Mesenchymal stem cell (in vitro differentiated cells and primary cell): ENCODE measurements around the gene PPP1R14B.
A peak's percentile ranks its signal among the peaks of the same experiment; 100 is the strongest.

Experiments
- DNase-seq: peaks from one replicate; pipeline ENCODE4 v3.0.0-alpha.2; 2013
- H2AFZ ChIP-seq: one replicate; pipeline ENCODE4 v1.6.1; 2013; ENCODE audit warnings: low read depth, mild to moderate bottlenecking, control low read depth, inconsistent platforms, low read length, moderate library complexity
- H2AK5ac ChIP-seq: 2 replicates; pipeline ENCODE4 v1.6.1; 2013; ENCODE audit warnings: low read length, moderate library complexity, mild to moderate bottlenecking, inconsistent platforms; ENCODE audit not compliant: severe bottlenecking
- H2BK120ac ChIP-seq: one replicate; pipeline ENCODE4 v1.6.1; 2013; ENCODE audit warnings: low read depth, mild to moderate bottlenecking, inconsistent platforms, low read length, moderate library complexity
- H2BK12ac ChIP-seq, 2 experiments: one replicate each; pipeline ENCODE4 v1.6.1; 2013; ENCODE audit warnings: inconsistent platforms in 2 of 2, low read length in 2 of 2, mild to moderate bottlenecking in 2 of 2, moderate library complexity in 2 of 2, control low read depth in 1 of 2
- H2BK15ac ChIP-seq: one replicate; pipeline ENCODE4 v1.6.1; 2013; ENCODE audit warnings: mild to moderate bottlenecking, low read depth, inconsistent platforms; ENCODE audit not compliant: poor library complexity, severe bottlenecking
- H2BK5ac ChIP-seq: 2 replicates; pipeline ENCODE4 v1.6.1; 2013; ENCODE audit warnings: low read depth, mild to moderate bottlenecking, low read length, control low read depth, inconsistent platforms; ENCODE audit not compliant: poor library complexity, severe bottlenecking
- H3K14ac ChIP-seq, 2 experiments: one replicate each; pipeline ENCODE4 v1.6.1; 2013; ENCODE audit warnings: inconsistent platforms in 2 of 2, low read length in 2 of 2, control low read depth in 1 of 2, mild to moderate bottlenecking in 1 of 2, moderate library complexity in 1 of 2
- H3K18ac ChIP-seq, 2 experiments: one replicate each; pipeline ENCODE4 v1.6.1; 2013; ENCODE audit warnings: inconsistent platforms in 2 of 2, low read length in 2 of 2, control low read depth in 1 of 2, low read depth in 1 of 2, mild to moderate bottlenecking in 1 of 2
- H3K23ac ChIP-seq, 2 experiments: one replicate each; pipeline ENCODE4 v1.6.1; 2013; ENCODE audit warnings: inconsistent platforms in 2 of 2, low read length in 2 of 2, mild to moderate bottlenecking in 2 of 2, moderate library complexity in 2 of 2, control low read depth in 1 of 2
- H3K27ac ChIP-seq: 2 replicates; pipeline ENCODE4 v1.5.1; 2013; ENCODE audit warnings: mild to moderate bottlenecking, moderate library complexity, low read length, control low read depth, inconsistent platforms; ENCODE audit not compliant: poor library complexity, severe bottlenecking
- H3K27me3 ChIP-seq, 2 experiments: 2 replicates each; pipeline versions ENCODE4 v1.6.1 to v1.7.0; 2013; ENCODE audit warnings: low read length in 2 of 2, mild to moderate bottlenecking in 2 of 2, moderate library complexity in 2 of 2, control low read depth in 1 of 2, inconsistent platforms in 1 of 2; ENCODE audit not compliant: control insufficient read depth in 1 of 2, insufficient read depth in 1 of 2
- H3K36me3 ChIP-seq, 2 experiments: 2 replicates each; pipeline versions ENCODE4 v1.6.1 to v1.7.0; 2013; ENCODE audit warnings: low read length in 2 of 2, control low read depth in 1 of 2, inconsistent platforms in 1 of 2, low read depth in 1 of 2, mild to moderate bottlenecking in 1 of 2; ENCODE audit not compliant: insufficient read depth in 2 of 2, control insufficient read depth in 1 of 2
- H3K4ac ChIP-seq, 2 experiments: one replicate each; pipeline ENCODE4 v1.6.1; 2013; ENCODE audit warnings: inconsistent platforms in 2 of 2, low read length in 2 of 2, mild to moderate bottlenecking in 2 of 2, moderate library complexity in 2 of 2, control low read depth in 1 of 2, low read depth in 1 of 2
- H3K4me1 ChIP-seq: 2 replicates; pipeline ENCODE4 v1.6.1; 2013; ENCODE audit warnings: low read depth, low read length, control low read depth; ENCODE audit not compliant: control insufficient read depth, insufficient read depth
- H3K4me2 ChIP-seq: 2 replicates; pipeline ENCODE4 v1.6.1; 2013; ENCODE audit warnings: low read length, mild to moderate bottlenecking, inconsistent platforms; ENCODE audit not compliant: poor library complexity, severe bottlenecking
- H3K4me3 ChIP-seq, 2 experiments: 2 replicates each; pipeline versions ENCODE4 v1.5.1 to v1.7.0; 2013; ENCODE audit warnings: low read length in 2 of 2, mild to moderate bottlenecking in 2 of 2, control low read depth in 1 of 2, low read depth in 1 of 2; ENCODE audit not compliant: insufficient read depth in 1 of 2
- H3K79me1 ChIP-seq: replicated peaks from 2 replicates; pipeline ENCODE4 v1.6.1; 2013; ENCODE audit warnings: mild to moderate bottlenecking, control low read depth, low read length, inconsistent platforms; ENCODE audit not compliant: poor library complexity, severe bottlenecking
- H3K9ac ChIP-seq: 2 replicates; pipeline ENCODE4 v1.7.0; 2013; ENCODE audit warnings: mild to moderate bottlenecking, low read length, moderate library complexity
- H3K9me3 ChIP-seq: 2 replicates; pipeline ENCODE4 v1.7.0; 2013; ENCODE audit warnings: mild to moderate bottlenecking, low read length; ENCODE audit not compliant: control insufficient read depth
- H4K8ac ChIP-seq: one replicate; pipeline ENCODE4 v1.6.1; 2013; ENCODE audit warnings: inconsistent platforms, mild to moderate bottlenecking, low read length, moderate library complexity
- H4K91ac ChIP-seq: one replicate; pipeline ENCODE4 v1.6.1; 2013; ENCODE audit warnings: mild to moderate bottlenecking, low read length, inconsistent platforms
- WGBS: methylation state at CpG from one replicate; pipeline ENCODE4 v1.1.7; 2013; ENCODE audit warnings: mixed read lengths; 5-methylcytosine and 5-hydroxymethylcytosine counted together

Gene PPP1R14B

DNA sequence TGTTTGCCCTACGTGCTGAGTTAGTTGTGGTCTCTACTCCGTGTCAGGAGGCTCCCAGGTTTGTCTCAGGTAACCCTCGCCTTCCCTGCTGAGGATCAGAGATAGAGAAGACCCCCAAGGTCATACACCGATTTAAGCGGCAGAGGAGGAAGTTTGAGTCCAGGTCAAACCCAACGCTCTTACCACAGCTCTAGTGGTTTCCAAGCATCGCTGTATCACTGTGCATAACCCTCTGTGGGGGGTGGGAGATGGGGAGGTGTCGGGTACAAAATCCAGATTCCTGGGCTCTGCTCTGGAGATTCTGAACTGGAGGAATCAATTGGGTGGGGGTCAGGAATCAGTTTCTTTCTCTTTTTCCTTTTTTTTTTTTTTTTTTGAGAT is 15.8 kb downstream of the PPP1R14B start:
- Histone ChIP-seq H3K18ac (peak overlapping the region; percentile 84 to 93), H3K4me1 (peaks cover 55% of the 10 kb centered on the region), H3K79me1 (peaks cover 30% of the 10 kb centered on the region), H3K14ac (no peak overlapping the region), H3K4me3 (peak overlapping the region; percentile 77 to 89), H2BK120ac (peak overlapping the region; percentile 73), H2BK5ac (no peak overlapping the region), H3K27me3 (no peaks in the 10 kb centered on the region), H3K9ac (peak overlapping the region; percentile 87), H2BK12ac (peak overlapping the region in 1 of 2 experiments; percentile 9), H3K9me3 (no peaks in the 10 kb centered on the region), H3K4me2 (peak overlapping the region; percentile 91), H3K23ac (no peak overlapping the region), H3K36me3 (peaks cover 6 to 20% of the 10 kb centered on the region in 2 experiments), H2AK5ac (peak overlapping the region; percentile 26), H3K27ac (no peak overlapping the region), H2BK15ac (peak overlapping the region; percentile 44), H4K91ac (peak overlapping the region; percentile 95), H2AFZ (no peak overlapping the region), H3K4ac (peak overlapping the region; percentile 37 to 94), H4K8ac (peak overlapping the region; percentile 95)
- no peak for DNase-seq
- WGBS, result 22% methylated on average over 7 of the region's 8 CpGs

DNA sequence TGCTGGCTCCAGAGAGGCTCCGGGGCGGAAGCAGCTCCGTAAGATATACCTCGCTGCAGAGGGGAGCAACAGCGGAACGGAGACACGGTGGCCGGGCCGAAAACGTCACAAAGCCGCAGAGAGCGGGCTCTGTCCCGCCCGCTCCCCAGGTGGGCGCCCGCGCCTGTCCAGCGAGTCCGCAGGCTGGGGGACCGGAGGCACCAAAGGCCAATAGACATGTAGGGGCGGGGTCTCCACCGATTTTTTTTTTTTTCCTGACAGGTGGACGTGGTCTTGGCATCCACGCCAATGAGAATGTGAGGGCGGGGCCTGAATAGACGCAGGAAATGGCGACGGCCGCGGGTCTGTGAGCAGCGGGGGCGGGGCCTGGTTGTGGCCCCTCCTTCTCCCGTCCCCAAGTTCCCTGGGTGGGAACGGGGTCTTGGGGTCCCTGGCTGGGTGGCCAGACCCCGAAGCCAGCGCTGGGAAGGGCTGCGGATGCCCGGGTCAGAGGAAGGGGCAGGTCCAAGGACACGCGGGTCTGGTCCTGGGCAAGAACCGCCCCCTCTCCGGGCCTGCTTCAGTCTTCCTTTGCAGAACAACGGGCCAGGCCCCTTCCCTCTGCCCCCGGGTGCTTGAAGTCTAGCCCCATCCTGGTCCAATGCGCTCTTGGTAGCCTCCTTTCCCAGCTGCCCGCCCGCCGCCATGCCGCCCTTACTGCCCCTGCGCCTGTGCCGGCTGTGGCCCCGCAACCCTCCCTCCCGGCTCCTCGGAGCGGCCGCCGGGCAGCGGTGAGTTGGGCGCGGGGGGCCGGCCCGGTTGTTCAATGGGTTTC is 16.4 kb downstream of the PPP1R14B start, which contains the start of gene DNAJC4:
Gene DNAJC4, plus strand, starts transcription at position 378 of the 814 bp plus-strand sequence. Its CDS starts 307 bp downstream, at position 685.
- DNase-seq, result peak; percentile 93
- Histone ChIP-seq H3K4ac (peak within 1 kb of the TSS; percentile 37 to 94), H2BK12ac (peak within 1 kb of the TSS; percentile 9 to 89), H4K8ac (peak within 1 kb of the TSS; percentile 95), H3K14ac (peak within 1 kb of the TSS in 1 of 2 experiments; percentile 100), H3K79me1 (peaks cover 29% of the 10 kb centered on the region), H3K4me1 (peaks cover 54% of the 10 kb centered on the region), H3K27me3 (no peaks in the 10 kb centered on the region), H3K27ac (peak within 1 kb of the TSS; percentile 56), H3K9me3 (no peaks in the 10 kb centered on the region), H3K36me3 (peaks cover under 1 to 16% of the 10 kb centered on the region in 2 experiments), H3K23ac (peak within 1 kb of the TSS in 1 of 2 experiments; percentile 14), H3K4me3 (peak within 1 kb of the TSS; percentile 77 to 89), H2AFZ (peak within 1 kb of the TSS; percentile 86), H2BK5ac (peak within 1 kb of the TSS; percentile 80), H2BK15ac (peak within 1 kb of the TSS; percentile 88), H3K4me2 (peak within 1 kb of the TSS; percentile 91), H4K91ac (peak within 1 kb of the TSS; percentile 95), H2BK120ac (peak within 1 kb of the TSS; percentile 73), H2AK5ac (peak within 1 kb of the TSS; percentile 26), H3K18ac (peak within 1 kb of the TSS; percentile 84 to 93), H3K9ac (peak within 1 kb of the TSS; percentile 87)
- WGBS, result under 1% methylated on average over 56 of the region's 62 CpGs

DNA sequence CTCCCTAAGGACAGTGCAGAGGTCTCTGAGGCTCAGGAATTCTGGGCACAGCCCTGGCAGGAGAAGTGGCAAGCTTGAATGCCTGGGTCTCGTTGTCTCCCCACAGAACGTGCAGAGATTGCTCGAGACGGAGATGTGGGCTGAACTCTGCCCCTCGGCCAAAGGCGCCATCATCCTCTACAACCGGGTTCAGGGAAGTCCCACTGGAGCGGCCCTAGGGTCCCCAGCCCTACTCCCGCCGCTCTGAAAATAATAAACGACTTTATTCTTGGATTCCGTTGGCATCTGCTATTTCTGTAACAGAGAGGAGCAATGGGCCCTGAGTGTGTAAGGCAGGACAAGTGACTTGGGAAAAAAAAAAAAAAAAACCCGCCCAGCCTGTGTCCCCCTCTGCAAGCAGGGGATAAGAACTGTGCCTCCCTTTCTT is 17.0 kb downstream of the PPP1R14B start:
- peaks cover 0 to 17% of the 10 kb centered on the region in 2 experiments for H3K36me3 ChIP-seq
- H3K18ac ChIP-seq, result peak overlapping the region in 1 of 2 experiments; percentile 64
- 65% methylated on average over 13 of the region's 13 CpGs for WGBS
- no peaks in the 10 kb centered on the region for H3K9me3 ChIP-seq
- H2BK15ac ChIP-seq, result no peak overlapping the region
- H3K27me3 ChIP-seq, result no peaks in the 10 kb centered on the region
- peak overlapping the region; percentile 91 for H3K4me2 ChIP-seq
- peak overlapping the region; percentile 81 for H2AFZ ChIP-seq
- no peak overlapping the region for H2BK5ac ChIP-seq
- H3K4me3 ChIP-seq, result peak overlapping the region; percentile 50 to 89
- H2BK12ac ChIP-seq, result peak overlapping the region in 1 of 2 experiments; percentile 89
- H3K14ac ChIP-seq, result no peak overlapping the region
- H3K4me1 ChIP-seq, result peaks cover 55% of the 10 kb centered on the region
- no peak overlapping the region for H3K23ac ChIP-seq
- H3K4ac ChIP-seq, result peak overlapping the region in 1 of 2 experiments; percentile 73
- H3K27ac ChIP-seq, result peak overlapping the region; percentile 56
- peak overlapping the region; percentile 87 for H3K9ac ChIP-seq
- H2AK5ac ChIP-seq, result peak overlapping the region; percentile 26
- no peak overlapping the region for H4K91ac ChIP-seq
- H4K8ac ChIP-seq, result peak overlapping the region; percentile 50
- H3K79me1 ChIP-seq, result peaks cover 24% of the 10 kb centered on the region
- no peak overlapping the region for H2BK120ac ChIP-seq
- DNase-seq, result no peak

DNA sequence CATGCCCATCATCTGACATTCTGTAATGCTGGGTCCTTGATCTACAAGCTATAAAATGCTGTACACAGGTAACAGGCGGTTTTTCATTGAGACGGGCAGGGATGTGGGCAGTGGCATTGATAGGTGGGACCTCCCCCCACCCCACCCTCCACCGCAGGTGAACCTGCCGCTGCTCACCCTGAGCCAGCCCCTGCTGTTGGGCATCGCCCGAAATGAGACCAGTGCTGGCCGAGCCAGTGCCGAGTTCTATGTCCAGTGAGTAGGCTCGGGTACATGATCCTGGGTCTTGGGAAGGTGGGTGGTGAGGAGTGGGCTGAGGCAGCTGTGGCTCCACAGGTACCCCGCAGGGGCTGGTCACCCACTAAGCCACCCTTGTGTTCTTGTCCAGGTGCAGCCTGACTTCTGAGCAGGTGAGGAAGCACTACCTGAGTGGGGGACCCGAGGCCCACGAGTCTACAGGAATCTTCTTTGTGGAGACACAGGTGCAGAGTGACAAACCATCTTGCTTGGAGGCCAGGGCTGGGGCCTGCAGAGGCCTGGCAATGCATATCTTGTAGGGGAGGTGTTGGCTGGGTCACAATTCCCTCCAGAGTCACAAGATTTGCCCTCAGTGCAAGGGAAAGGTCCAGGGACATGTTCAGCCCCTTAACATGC is 17.5 kb downstream of the PPP1R14B start:
- Histone ChIP-seq H3K4me1 (peaks cover 61% of the 10 kb centered on the region), H2BK120ac (no peak overlapping the region), H2BK12ac (peak overlapping the region in 1 of 2 experiments; percentile 66), H3K79me1 (peaks cover 29% of the 10 kb centered on the region), H3K4me2 (no peak overlapping the region), H3K9ac (peak overlapping the region; percentile 87), H3K23ac (no peak overlapping the region), H3K36me3 (peaks cover 1 to 22% of the 10 kb centered on the region in 2 experiments), H4K8ac (no peak overlapping the region), H3K14ac (no peak overlapping the region), H3K18ac (peak overlapping the region in 1 of 2 experiments; percentile 41), H3K27ac (no peak overlapping the region), H2AK5ac (peak overlapping the region; percentile 26), H2BK5ac (no peak overlapping the region), H3K4ac (no peak overlapping the region), H2AFZ (no peak overlapping the region), H3K9me3 (no peaks in the 10 kb centered on the region), H3K4me3 (no peak overlapping the region), H3K27me3 (no peaks in the 10 kb centered on the region), H4K91ac (no peak overlapping the region), H2BK15ac (no peak overlapping the region)
- no peak for DNase-seq
- 95% methylated on average over 12 of the region's 12 CpGs for WGBS
